Measurements from ENCODE around the gene NKX1-2.

Gene NKX1-2

DNA sequence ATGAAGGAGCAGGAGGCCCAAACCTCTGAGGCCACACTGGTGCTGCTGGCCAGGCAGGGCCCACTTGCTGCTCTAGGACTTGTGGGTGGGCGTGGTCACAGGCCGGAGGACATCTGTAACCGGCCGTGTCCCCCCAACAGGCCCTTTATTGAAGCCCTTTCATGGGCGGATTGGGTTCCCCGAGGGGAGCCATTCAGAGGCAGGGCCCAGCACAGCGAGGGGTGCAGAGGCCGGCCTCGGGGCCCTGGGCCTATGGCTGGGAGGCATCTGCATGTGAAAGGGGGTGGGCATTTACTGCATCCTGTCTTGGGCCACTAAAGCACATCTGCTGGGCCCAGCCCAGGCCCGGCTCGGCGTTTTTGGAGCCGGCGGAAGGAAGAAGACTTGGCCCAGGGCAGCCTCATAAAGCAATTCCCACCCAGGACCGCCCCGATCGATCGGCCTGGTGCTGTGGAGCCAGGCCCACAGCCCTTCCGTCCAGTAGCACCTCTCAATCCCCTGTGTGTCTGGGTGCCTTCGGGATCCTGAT, 20.2 kb upstream of the NKX1-2 start:
- TF ChIP-seq, protein P1, sequence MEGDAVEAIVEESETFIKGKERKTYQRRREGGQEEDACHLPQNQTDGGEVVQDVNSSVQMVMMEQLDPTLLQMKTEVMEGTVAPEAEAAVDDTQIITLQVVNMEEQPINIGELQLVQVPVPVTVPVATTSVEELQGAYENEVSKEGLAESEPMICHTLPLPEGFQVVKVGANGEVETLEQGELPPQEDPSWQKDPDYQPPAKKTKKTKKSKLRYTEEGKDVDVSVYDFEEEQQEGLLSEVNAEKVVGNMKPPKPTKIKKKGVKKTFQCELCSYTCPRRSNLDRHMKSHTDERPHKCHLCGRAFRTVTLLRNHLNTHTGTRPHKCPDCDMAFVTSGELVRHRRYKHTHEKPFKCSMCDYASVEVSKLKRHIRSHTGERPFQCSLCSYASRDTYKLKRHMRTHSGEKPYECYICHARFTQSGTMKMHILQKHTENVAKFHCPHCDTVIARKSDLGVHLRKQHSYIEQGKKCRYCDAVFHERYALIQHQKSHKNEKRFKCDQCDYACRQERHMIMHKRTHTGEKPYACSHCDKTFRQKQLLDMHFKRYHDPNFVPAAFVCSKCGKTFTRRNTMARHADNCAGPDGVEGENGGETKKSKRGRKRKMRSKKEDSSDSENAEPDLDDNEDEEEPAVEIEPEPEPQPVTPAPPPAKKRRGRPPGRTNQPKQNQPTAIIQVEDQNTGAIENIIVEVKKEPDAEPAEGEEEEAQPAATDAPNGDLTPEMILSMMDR (IDR thresholded peaks at IDR 0.05; ENCODE audit: control insufficient read depth, extremely low read depth, insufficient read depth) = no peak
- DNase-seq (ENCODE audit: low read depth) = no peak
- no peak overlapping the region for H3K4me3 ChIP-seq (ENCODE audit: low read depth, low read length)

DNA sequence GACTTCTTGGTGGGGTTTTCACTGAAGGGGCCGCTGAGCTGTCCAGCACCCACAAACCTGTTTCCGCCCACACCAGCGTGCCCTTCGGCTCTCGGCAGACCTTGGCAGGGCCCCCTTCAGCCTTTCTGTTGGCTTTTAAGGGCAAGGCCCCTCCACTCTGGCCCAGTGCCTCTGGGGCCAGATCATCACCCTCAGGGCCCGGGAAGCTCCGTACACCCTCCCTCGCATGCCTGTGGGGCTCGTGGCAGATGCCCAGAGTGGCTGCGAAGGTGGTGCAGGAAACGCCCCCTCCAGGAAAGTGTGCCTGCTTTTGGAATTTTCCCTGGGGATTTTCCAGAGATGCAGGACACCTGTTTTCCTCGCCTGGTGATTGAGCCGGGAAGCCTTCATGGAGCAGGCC, 18.8 kb upstream of the NKX1-2 start:
- H3K4me3 ChIP-seq (ENCODE audit: low read depth, low read length) = no peak overlapping the region
- TF ChIP-seq, protein P1 (IDR thresholded peaks at IDR 0.05; ENCODE audit: control insufficient read depth, extremely low read depth, insufficient read depth) = no peak
- no peak for DNase-seq (ENCODE audit: low read depth)

- TF ChIP-seq, protein P1 (IDR thresholded peaks at IDR 0.05; ENCODE audit: control insufficient read depth, extremely low read depth, insufficient read depth) = no peak
- H3K4me3 ChIP-seq (ENCODE audit: low read depth, low read length) = no peak overlapping the region
- no peak for DNase-seq (ENCODE audit: low read depth)
These were observed 17.3 kb upstream of the NKX1-2 start for GRCh38 chr10:124467165-124467564.

- no peak overlapping the region for H3K4me3 ChIP-seq (ENCODE audit: low read depth, low read length)
- TF ChIP-seq, protein P1 (IDR thresholded peaks at IDR 0.05; ENCODE audit: control insufficient read depth, extremely low read depth, insufficient read depth) = no peak
- DNase-seq (ENCODE audit: low read depth) = no peak
These were observed 16.1 kb upstream of the NKX1-2 start for GRCh38 chr10:124465777-124466488.

DNA sequence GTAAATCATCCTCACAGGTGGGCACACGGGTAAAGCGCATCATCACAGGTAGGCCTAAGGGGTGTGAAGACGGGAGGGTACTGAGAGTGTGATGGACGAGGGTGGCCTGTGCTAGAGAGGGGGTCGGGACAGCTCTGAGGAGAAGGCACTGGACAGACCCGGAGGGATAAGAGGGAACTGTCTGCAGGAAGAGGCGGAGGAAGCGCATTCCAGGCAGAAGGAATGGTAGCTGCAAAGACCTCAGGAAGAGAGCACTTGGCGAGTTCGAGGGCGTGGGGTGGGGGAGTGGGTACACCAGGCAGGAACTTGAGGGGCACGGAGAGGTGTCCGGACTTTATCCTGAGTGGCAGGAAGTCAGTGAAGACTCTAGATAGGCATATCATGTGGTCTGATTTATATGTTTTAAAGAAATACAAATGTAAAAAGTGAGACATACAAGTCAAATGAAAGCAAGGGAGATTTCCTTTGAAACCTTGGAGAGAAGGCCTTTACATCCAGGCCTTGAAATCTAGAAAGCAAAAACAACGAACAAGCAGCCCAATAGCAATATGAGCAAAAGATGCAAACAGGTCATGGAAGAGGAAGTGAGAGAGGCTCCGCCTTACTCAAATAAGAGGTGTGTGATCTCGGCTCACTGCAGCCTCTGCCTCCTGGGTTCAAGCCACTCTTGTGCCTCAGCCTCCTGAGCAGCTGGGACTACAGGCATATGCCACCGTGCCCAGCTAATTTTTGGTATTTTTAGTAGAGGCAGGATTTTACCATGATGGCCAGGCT, 15.4 kb upstream of the NKX1-2 start:
- TF ChIP-seq, protein P1 (IDR thresholded peaks at IDR 0.05; ENCODE audit: control insufficient read depth, extremely low read depth, insufficient read depth) = no peak
- H3K4me3 ChIP-seq (ENCODE audit: low read depth, low read length) = no peak overlapping the region
- no peak for DNase-seq (ENCODE audit: low read depth)

DNA sequence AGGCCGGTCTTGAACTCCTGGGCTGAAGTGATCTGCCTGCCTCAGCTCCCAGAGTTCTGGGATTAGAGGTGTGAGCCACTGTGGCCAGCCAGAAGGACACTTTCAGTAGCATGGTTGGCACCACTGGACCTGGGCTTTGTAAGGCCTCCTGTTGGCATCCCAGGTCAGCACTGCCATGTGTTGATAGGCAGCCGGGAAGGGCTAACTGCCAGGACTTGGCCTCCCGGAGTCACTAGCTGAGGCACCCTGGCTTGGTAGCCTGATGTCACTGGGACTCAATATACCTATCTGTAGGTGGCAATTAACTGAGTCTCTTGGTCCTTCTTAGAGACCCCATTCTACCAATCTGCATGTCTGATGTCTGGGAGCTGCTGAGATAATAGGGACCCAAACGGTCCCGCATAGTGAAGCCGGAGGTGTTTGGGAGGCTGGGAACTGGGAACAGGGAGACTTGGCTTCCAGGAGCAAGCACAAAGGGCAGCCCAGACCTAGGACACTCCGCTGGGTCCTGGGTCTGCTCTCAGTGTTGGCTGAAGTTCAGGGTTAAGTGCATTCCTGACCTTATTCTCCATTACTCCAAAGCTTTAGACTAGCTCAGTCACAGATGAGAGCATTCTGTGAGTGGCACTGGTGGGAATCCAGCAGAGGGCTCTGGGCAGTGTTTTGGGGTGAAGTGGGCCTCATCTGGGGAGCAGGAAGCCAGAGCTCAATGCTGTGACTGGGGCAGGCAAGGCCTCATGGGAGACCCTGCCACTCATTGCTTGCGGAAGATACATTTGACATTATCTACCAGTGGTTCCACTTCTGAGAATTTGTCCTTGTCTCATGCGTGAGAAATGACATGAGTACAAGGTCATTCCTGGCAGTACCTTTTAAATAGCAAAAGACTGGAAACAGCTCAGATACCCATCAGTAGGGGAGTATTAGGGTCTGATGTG, 14.5 kb upstream of the NKX1-2 start:
- H3K4me3 ChIP-seq (ENCODE audit: low read depth, low read length) = no peak overlapping the region
- TF ChIP-seq, protein P1 (IDR thresholded peaks at IDR 0.05; ENCODE audit: control insufficient read depth, extremely low read depth, insufficient read depth) = no peak
- no peak for DNase-seq (ENCODE audit: low read depth)
